NCI-H226 (cell line): ENCODE data around the gene VAT1L.
A peak's percentile ranks its signal among the peaks of the same experiment; 100 is the strongest.

ENCODE experiments used
- DNase-seq: peaks from one replicate; pipeline ENCODE4 v3.0.0-alpha.2; 2015

VAT1L gene

GRCh38 chr16:77788181-77789084 lies at the start of gene VAT1L:
TSS of gene VAT1L (plus strand) at chr16:77788564. CDS start at chr16:77788683, 119 bp downstream.
- DNase-seq = peak; percentile 24

GRCh38 chr16:77738706-77739558 lies 49.4 kb upstream of the VAT1L start:
- DNase-seq = no peak

- no peak for DNase-seq
Observed at GRCh38 chr16:77739559-77739892, 48.8 kb upstream of the VAT1L start.

GRCh38 chr16:77744141-77744540 lies 44.2 kb upstream of the VAT1L start:
- DNase-seq = no peak

GRCh38 chr16:77745972-77746371 lies 42.4 kb upstream of the VAT1L start:
- DNase-seq = no peak

- DNase-seq = no peak
Observed at GRCh38 chr16:77748421-77749005, 39.9 kb upstream of the VAT1L start.

- DNase-seq = no peak
Observed at GRCh38 chr16:77749415-77749814, 38.9 kb upstream of the VAT1L start.

- DNase-seq = no peak
Observed at GRCh38 chr16:77758046-77758445, 30.3 kb upstream of the VAT1L start.

- no peak for DNase-seq
Observed at GRCh38 chr16:77758508-77758907, 29.9 kb upstream of the VAT1L start.

GRCh38 chr16:77759201-77759600 lies 29.2 kb upstream of the VAT1L start:
- no peak for DNase-seq

- no peak for DNase-seq
Observed at GRCh38 chr16:77759821-77760220, 28.5 kb upstream of the VAT1L start.

- no peak for DNase-seq
Observed at GRCh38 chr16:77760800-77761199, 27.6 kb upstream of the VAT1L start.

GRCh38 chr16:77761204-77761603 lies 27.2 kb upstream of the VAT1L start:
- no peak for DNase-seq

GRCh38 chr16:77762262-77762661 lies 26.1 kb upstream of the VAT1L start:
- no peak for DNase-seq

- DNase-seq = no peak
Observed at GRCh38 chr16:77763994-77764393, 24.4 kb upstream of the VAT1L start.

GRCh38 chr16:77767211-77767610 lies 21.2 kb upstream of the VAT1L start:
- DNase-seq = no peak

- no peak for DNase-seq
Observed at GRCh38 chr16:77767826-77768225, 20.5 kb upstream of the VAT1L start.

GRCh38 chr16:77775911-77776909 lies 12.2 kb upstream of the VAT1L start:
- peak; percentile 37 for DNase-seq

GRCh38 chr16:77777745-77778144 lies 10.6 kb upstream of the VAT1L start:
- DNase-seq = no peak

- DNase-seq = peak; percentile 87
Observed at GRCh38 chr16:77780378-77780837, 8.0 kb upstream of the VAT1L start.

- DNase-seq = no peak
Observed at GRCh38 chr16:77781091-77781490, 7.3 kb upstream of the VAT1L start.

GRCh38 chr16:77782694-77783093 lies 5.7 kb upstream of the VAT1L start:
- no peak for DNase-seq
